Measurements from ENCODE around the gene HOATZ.
A peak's percentile ranks its signal among the peaks of the same experiment; 100 is the strongest.

- TF ChIP-seq, protein P1, sequence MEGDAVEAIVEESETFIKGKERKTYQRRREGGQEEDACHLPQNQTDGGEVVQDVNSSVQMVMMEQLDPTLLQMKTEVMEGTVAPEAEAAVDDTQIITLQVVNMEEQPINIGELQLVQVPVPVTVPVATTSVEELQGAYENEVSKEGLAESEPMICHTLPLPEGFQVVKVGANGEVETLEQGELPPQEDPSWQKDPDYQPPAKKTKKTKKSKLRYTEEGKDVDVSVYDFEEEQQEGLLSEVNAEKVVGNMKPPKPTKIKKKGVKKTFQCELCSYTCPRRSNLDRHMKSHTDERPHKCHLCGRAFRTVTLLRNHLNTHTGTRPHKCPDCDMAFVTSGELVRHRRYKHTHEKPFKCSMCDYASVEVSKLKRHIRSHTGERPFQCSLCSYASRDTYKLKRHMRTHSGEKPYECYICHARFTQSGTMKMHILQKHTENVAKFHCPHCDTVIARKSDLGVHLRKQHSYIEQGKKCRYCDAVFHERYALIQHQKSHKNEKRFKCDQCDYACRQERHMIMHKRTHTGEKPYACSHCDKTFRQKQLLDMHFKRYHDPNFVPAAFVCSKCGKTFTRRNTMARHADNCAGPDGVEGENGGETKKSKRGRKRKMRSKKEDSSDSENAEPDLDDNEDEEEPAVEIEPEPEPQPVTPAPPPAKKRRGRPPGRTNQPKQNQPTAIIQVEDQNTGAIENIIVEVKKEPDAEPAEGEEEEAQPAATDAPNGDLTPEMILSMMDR (conservative IDR thresholded peaks at IDR 0.05; ENCODE audit: low read length), result peak; percentile 93
- no peak for TF ChIP-seq EZH2phosphoT487 (IDR thresholded peaks at IDR 0.05; ENCODE audit: borderline replicate concordance, low read depth, low read length)
Measured at GRCh38 chr11:111565114-111565720, 50.6 kb downstream of the HOATZ start.

Measured in OCI-LY7 (cell line).